EH (cell line): ENCODE measurements around the gene KCNH2.
"Not testable (repeated sequence)": the region's sequence is repeated elsewhere in the genome, so short reads cannot be mapped to it uniquely, and the experiment has no call there.

Experiments used
- DNase-seq: peaks from one replicate; pipeline ENCODE4 v3.0.0-alpha.2; 2015; ENCODE audit warnings: low read depth

KCNH2 gene

GRCh38 chr7:150934045-150934766 is 43.9 kb downstream of the KCNH2 start:
- no peak for DNase-seq

GRCh38 chr7:150931199-150931869 is 46.8 kb downstream of the KCNH2 start:
- DNase-seq, result no peak

- no peak for DNase-seq
These were observed 49.6 kb downstream of the KCNH2 start for GRCh38 chr7:150928541-150928940.

GRCh38 chr7:150927956-150928344 is 50.2 kb downstream of the KCNH2 start:
- no peak for DNase-seq

GRCh38 chr7:150927157-150927955 is 50.8 kb downstream of the KCNH2 start:
- no peak for DNase-seq

GRCh38 chr7:150926066-150926465 is 52.1 kb downstream of the KCNH2 start:
- no peak for DNase-seq

- DNase-seq, result no peak
These were observed 53.7 kb downstream of the KCNH2 start for GRCh38 chr7:150924369-150924781.

GRCh38 chr7:150923802-150924201 is 54.3 kb downstream of the KCNH2 start:
- DNase-seq, result no peak

GRCh38 chr7:150923196-150923595 is 54.9 kb downstream of the KCNH2 start:
- no peak for DNase-seq

GRCh38 chr7:150919160-150919559 is 59.0 kb downstream of the KCNH2 start:
- no peak for DNase-seq

- DNase-seq, result no peak
These were observed 59.7 kb downstream of the KCNH2 start for GRCh38 chr7:150918378-150918777.

GRCh38 chr7:150917969-150918368 is 60.2 kb downstream of the KCNH2 start:
- no peak for DNase-seq

- DNase-seq, result no peak
These were observed 61.5 kb downstream of the KCNH2 start for GRCh38 chr7:150916670-150917069.

- DNase-seq, result no peak
These were observed 63.2 kb downstream of the KCNH2 start for GRCh38 chr7:150914966-150915365.

- no peak for DNase-seq
These were observed 63.9 kb downstream of the KCNH2 start for GRCh38 chr7:150914196-150914595.

GRCh38 chr7:150912427-150912826 is 65.7 kb downstream of the KCNH2 start:
- no peak for DNase-seq

- no peak for DNase-seq
These were observed 66.4 kb downstream of the KCNH2 start for GRCh38 chr7:150911590-150912267.

GRCh38 chr7:150910996-150911422 is 67.1 kb downstream of the KCNH2 start:
- no peak for DNase-seq

GRCh38 chr7:150910305-150910995 is 67.7 kb downstream of the KCNH2 start:
- DNase-seq, result not testable (repeated sequence)

GRCh38 chr7:150909200-150909995 is 68.7 kb downstream of the KCNH2 start:
- no peak for DNase-seq

GRCh38 chr7:150908173-150908572 is 69.9 kb downstream of the KCNH2 start:
- DNase-seq, result no peak
